ENCODE results near the gene GABRQ. TPM values are rescaled to one million over a fixed set of nuclear protein-coding genes. Genes with fewer than 3 reads are reported as not detected.

GABRQ gene
- total RNA-seq (2022; extraction: Qiagen RNA extraction; ENCODE audit: low read depth), result 0.14 to 0.32 TPM (median 0.23 TPM) in 5 replicates

DNA sequence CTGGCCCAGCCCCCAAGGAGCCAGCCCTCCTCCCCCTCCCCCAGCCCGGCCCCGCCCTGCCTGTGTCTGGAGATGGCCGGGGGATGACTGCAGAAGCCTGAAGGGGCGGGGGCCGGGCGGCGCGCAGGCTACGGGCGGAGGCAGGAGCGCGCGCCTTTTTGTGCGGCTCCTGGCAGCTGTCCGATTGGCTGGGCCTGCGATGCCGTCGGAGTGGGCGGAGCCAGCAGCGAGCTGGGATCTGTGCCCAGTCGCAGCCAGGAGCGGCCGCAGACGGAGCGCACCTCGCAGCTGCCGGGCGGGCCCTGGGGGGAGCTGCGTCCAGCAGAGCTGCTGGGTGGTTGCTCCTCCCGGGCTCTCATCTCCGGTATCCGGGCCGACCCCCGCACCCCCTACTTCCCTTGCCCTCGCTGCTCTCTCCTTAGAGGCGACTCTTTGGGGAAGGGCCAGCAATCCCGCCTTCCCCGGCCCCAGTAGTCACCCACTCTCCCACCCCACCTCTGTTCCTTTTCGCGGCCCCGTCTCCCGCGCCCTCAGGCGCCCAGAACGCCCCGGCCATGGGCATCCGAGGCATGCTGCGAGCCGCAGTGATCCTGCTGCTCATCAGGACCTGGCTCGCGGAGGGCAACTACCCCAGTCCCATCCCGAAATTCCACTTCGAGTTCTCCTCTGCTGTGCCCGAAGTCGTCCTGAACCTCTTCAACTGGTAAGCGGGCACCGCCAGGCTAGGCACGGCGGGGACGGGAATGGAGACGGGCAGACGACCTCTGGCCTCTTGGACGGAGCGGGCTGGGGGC lies at the start of gene GABRQ:
TSS of gene GABRQ (plus strand) at position 247 of the 794 bp plus-strand sequence. CDS start at position 555, 308 bp downstream.

DNA sequence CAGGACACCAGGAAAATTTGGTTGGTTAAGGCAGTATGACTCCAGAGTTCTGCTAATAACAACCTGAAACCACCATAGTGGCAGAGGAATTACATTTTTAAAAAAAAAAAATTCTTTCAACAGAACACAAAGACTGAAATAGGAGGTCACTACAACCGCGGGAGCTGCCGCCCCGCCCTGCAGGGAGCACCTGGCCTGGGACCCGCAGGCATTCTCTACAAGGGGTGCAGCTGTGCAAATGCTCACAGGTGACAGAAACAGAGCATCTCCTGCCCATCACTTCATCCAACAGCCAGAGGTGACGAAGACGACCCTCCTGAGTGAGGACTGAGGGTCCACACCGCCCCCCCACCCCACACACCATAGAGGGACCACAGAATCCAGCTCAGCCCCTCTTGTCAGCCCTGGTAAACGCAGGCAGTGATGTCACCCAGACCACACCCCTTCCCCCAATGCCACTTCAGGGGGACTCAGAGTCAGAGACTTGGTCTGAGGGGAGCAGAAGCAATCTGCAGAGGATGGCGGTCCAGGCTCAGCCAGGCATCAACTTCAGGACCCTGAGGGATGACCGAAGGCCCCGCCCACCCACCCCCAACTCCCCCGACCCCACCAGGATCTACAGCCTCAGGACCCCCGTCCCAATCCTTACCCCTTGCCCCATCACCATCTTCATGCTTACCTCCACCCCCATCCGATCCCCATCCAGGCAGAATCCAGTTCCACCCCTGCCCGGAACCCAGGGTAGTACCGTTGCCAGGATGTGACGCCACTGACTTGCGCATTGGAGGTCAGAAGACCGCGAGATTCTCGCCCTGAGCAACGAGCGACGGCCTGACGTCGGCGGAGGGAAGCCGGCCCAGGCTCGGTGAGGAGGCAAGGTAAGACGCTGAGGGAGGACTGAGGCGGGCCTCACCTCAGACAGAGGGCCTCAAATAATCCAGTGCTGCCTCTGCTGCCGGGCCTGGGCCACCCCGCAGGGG lies 60.5 kb downstream of the GABRQ start, which contains the start of gene MAGEA3:
TSS of gene MAGEA3 (plus strand) at position 843 of the 980 bp plus-strand sequence. CDS start 2,039 bp downstream, outside the sequence.

Other genes with a start within 250 kb of the GABRQ start
- gene GABRA3, start 186.6 kb upstream of the GABRQ start, total RNA-seq (2022; extraction: Qiagen RNA extraction; ENCODE audit: low read depth), result 0.35 to 0.70 TPM (median 0.45 TPM) in 5 replicates
- 2.9 to 4.3 TPM (median 3.1 TPM) in 5 replicates for gene MAGEA3, start 60.9 kb downstream of the GABRQ start, total RNA-seq (2022; extraction: Qiagen RNA extraction; ENCODE audit: low read depth)
- not detected in 5 replicates for gene CSAG2, start 71.4 kb downstream of the GABRQ start, total RNA-seq (2022; extraction: Qiagen RNA extraction; ENCODE audit: low read depth)
- gene MAGEA2B, start 76.7 kb downstream of the GABRQ start, total RNA-seq (2022; extraction: Qiagen RNA extraction; ENCODE audit: low read depth), result not detected in 5 replicates
- gene CSAG1, start 95.8 kb downstream of the GABRQ start, total RNA-seq (2022; extraction: Qiagen RNA extraction; ENCODE audit: low read depth), result 0.18 to 0.37 TPM (median 0.27 TPM) in 4 of 5 replicates, not detected in the other
- gene MAGEA12, start 95.9 kb downstream of the GABRQ start, total RNA-seq (2022; extraction: Qiagen RNA extraction; ENCODE audit: low read depth), result 0.08 to 0.19 TPM (median 0.16 TPM) in 5 replicates
- gene MAGEA2, start 115.9 kb downstream of the GABRQ start, total RNA-seq (2022; extraction: Qiagen RNA extraction; ENCODE audit: low read depth), result 0.09 to 0.22 TPM in 2 of 5 replicates, not detected in the others
- not detected in 5 replicates for gene CSAG3, start 121.3 kb downstream of the GABRQ start, total RNA-seq (2022; extraction: Qiagen RNA extraction; ENCODE audit: low read depth)
- gene MAGEA6, start 131.8 kb downstream of the GABRQ start, total RNA-seq (2022; extraction: Qiagen RNA extraction; ENCODE audit: low read depth), result 10.7 to 13.3 TPM (median 12.0 TPM) in 5 replicates
- 67.3 to 86.2 TPM (median 72.3 TPM) in 5 replicates for gene CETN2, start 192.9 kb downstream of the GABRQ start, total RNA-seq (2022; extraction: Qiagen RNA extraction; ENCODE audit: low read depth)
- gene NSDHL, start 193.2 kb downstream of the GABRQ start, total RNA-seq (2022; extraction: Qiagen RNA extraction; ENCODE audit: low read depth), result 40.6 to 47.6 TPM (median 44.0 TPM) in 5 replicates

All from A549 treated with CpdA at 1 μM for 4 hours (cell line).